ENCODE results near the gene PDCL2.
A peak's percentile ranks its signal among the peaks of the same experiment; 100 is the strongest.
"Not testable (repeated sequence)": the region's sequence is repeated elsewhere in the genome, so short reads cannot be mapped to it uniquely, and the experiment has no call there.

PDCL2 gene, protein sequence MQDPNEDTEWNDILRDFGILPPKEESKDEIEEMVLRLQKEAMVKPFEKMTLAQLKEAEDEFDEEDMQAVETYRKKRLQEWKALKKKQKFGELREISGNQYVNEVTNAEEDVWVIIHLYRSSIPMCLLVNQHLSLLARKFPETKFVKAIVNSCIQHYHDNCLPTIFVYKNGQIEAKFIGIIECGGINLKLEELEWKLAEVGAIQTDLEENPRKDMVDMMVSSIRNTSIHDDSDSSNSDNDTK

DNA sequence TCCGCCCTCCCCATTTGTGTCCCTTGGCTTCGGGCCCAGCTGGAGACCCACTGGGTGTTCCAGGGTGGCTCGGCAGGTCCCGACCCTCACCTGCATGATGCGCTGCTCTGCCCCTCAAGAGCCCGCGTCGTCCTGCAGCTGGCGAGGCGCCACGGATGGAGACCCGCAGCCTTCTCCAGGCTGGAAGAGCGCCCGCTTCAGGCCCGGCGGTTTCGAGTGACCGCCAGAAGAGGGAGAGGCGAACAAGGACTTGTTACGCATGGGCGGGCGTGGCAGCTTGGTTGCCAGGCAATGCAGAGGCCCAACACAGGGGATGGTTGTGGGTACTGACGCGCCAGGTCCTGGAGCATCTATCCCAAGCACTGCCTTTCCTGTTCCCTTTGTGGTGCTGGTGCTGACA is at the start of gene PDCL2:
Gene PDCL2 (minus strand): TSS at position 232 of the 400 bp plus-strand sequence. CDS start 136 bp downstream, at position 96.
- DNase-seq = no peak

DNA sequence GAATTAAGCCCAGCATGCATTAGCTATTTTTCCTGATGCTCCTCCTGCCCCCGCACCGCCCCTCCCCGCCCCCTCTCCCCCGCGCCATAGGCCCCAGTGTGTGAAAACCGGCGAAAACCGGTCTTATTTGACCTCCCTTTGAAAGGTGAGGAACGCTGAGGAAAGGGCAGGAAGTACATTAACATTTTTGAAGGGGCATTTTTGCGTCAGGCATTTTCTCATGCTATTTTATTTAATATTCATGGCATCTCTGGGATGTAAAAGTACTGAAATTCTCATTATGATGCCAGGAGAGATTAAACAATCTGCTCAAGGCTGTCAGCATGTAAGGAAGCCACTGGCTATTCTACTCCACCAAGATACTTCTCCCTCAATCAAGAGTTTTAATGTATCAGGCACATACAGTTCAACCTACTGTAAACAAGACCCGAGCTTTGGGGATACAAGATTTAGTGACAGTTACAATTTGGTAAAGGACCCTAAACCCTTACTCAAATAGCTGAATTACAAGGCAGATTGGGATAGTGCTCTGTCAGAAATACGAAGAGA is 45.3 kb upstream of the PDCL2 start:
- DNase-seq = no peak

DNA sequence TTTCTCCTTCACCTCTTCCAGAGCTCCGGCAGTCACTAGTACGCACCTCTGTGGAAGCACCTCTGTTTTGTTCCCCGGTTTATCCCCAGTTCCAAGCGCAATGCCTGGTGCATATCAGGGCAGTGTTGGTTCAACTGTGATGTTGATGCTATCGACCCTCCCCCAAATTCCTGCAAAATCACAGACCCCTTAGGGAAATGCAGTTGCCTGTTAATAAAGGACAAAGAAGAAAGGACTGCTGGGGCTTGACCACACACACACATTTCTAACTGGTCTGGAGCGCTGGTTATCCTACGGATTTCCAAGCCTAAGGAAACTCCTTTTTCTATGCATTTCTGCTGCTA is 44.6 kb upstream of the PDCL2 start:
- no peak for DNase-seq

DNA sequence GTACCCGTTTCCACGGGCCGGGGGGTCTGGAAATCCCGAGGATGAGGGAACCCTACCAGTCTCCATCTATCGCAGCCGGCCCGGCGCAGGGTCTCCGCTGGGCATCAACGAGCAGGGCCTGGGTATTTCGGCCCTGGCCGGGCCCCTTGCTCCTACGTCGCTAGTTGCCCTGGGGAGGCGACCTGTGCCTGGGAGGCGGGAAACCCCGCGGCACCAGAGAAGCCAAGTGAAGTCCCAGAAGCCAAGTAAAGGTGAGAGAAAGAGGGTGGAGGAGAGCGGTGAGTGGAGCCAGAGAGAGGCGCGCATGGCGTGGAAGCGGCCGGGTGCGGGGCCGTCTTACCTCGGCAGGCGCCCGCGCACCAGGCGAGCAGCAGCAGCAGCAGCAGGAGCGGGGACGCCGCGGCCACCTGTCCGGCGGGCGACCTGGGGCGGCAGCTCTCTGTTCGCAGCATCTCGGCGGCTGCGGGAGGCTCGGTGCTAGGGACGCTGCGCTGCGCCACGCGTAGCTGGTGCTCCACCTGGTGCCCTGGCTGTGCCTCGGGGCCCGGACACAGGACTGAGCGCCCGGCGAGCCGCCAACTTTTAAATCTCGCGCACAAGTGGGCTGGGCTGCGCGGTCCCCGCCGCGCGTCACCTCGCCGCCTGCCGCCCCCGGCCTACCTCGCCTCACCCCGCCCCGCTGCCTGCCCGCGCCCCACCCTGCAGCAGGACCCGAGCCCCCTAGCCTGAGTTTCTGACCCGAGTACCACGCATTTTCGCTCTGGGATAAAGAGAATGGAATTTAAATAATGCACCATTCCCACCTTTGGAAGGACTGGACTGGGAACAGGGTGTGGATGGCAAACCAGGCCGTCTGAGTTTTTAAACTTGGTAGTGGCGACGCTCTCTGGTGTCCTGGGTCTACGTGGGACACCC is 44.0 kb upstream of the PDCL2 start, which contains the start of gene NMU:
Gene NMU (minus strand): TSS at position 558 of the 915 bp plus-strand sequence. CDS start 106 bp downstream, at position 452.
- peak; percentile 18 for DNase-seq

DNA sequence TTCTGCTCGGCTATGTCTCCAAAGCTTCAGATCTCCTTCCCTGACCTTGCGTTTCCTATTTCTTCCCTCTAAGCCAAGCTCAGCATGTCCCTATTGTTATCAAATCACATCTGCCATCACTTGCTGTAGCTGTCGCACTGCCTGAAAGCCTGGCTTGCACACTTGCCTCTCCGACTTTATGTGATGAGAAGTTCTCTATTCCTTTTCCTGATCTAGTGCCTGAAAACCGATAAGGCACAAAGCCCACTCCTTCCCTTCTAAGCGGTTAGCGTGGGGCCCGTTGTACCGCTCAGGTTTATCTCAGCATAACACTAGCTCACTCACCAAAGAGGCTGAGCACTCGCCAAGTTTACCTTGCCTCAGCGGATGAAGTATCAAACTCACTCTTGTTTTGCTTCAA is 43.2 kb upstream of the PDCL2 start:
- DNase-seq = no peak

DNA sequence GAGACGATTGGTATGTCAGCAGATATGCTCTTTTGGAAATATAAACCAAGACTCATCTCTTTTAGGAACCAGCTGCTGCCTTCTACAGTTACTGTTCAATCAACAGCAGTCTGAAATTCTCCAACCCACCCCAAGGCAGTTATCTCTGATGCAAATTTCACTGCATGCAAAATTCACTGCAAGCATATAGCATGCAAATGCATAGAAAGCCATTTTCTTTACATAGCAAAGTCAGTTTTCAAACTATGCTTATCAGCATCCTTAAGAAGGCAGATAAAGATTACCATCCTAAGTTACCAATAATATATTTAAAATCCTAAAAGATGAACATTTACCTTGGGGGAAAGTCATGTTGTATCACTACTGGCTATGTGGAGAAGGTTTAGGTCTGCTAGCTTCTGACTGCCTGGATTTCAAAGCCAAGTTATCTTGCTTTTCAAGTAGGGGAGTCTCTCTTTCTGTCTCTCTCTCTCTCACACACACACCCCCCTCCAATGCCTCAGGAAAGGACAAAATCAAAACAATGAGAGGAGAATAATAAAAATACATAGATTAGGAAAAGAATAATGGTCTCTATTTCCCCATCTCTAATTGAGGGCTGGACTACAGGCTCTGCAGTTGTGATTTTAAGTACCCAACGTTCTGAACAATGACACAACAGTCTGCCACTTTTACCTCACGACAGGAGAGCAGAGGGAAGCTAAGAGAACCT is 42.5 kb upstream of the PDCL2 start:
- no peak for DNase-seq

DNA sequence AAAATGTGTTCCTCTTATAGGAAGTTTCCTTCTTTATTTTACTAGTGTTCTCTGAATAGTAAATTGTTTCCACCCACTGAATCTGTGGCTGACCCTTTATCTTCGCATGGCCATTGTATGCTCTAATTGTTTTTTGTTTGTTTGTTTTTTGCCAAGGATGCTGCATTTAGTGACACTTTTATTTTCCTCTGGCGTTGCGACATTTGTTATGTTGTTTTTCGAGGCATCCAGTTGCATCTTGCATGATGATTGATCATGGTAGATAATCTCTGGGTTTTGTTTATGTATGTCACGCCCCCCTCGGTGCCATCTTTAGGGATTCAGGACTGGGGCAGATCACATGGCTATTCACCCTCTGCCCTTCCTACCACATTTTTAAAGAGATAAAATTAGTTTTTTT is 41.9 kb upstream of the PDCL2 start:
- DNase-seq = no peak

DNA sequence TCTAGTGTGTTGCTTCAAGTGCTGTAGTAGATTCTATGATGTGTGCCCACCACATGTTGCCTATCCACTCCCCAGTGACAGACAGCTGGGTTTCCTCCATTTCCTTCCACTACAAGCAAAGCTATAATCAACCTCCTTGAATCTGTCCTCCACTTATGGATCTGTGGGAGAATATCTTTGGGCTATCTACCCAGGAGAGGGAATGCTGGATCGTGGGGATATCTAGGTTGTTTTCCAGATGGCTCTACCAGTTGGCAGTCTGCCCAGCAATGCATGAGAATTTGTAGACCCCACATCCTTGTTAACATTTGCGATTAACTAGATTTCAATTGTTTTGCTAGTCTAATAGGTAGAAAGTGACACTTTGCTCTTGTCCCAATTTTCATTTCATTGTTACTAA is 33.8 kb upstream of the PDCL2 start:
- no peak for DNase-seq

DNA sequence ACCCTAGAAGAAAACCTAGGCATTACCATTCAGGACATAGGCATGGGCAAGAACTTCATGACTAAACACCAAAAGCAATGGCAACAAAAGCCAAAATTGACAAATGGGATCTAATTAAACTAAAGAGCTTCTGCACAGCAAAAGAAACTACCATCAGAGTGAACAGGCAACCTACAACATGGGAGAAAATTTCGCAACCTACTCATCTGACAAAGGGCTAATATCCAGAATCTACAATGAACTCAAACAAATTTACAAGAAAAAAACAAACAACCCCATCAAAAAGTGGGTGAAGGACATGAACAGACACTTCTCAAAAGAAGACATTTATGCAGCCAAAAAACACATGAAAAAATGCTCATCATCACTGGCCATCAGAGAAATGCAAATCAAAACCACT is 32.0 kb upstream of the PDCL2 start:
- not testable (repeated sequence) for DNase-seq

DNA sequence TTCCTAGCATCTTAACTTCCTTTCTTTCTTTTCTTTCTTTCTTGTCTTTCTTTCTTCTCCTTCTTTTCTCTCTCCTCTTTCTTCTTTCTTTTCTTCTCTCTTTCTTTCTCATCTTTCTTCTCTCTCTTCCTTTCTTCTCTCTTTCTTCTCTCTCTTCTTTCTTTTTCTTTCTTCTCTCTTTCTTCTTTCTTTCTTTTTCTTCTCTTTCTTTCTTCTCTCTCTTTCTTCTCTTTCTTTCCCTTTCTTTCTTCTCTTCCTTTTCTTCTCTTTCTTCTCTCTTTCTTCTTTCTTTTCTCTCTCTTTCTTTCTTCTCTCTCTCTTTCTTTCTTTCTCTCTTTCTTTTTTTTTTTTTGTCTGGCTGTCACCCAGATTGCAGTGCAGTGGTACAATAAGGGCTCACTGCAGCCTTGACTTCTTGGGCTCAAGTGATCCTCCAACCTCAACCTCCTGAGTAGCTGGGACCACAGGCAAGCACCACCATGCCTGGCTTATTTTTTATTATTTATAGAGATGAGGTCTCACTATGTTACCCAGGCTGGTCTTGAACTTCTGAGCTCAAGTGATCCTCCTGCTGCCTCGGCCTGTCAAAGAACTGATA is 26.6 kb upstream of the PDCL2 start:
- no peak for DNase-seq

DNA sequence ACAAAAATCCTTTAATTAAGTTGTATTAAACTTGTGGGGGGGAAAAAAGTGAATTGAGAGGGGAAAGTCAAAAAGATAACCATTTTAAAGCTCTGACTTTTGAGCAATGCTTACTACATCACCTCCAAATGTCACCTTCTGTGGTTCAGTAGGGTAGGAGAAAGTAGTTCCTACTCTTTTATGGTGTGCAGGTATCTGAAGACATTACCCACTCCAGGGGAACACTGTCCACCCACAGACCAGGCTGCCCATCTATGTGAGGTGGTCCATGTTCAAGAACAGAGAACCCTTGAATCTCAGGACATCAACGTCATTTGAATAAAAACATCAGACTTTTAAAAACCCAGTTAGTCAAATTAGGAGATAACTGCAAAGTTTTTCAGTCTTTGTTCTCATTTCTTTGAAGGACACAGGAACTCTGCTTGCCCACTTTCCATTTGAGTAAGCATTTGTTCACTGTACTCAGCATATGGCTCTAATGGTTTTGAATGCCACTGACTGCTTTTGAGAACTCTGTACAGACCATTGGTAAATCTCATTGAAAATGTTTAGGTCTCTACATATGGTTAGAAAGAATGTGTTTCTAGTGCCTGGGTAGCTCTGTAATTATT is 25.6 kb upstream of the PDCL2 start:
- no peak for DNase-seq

DNA sequence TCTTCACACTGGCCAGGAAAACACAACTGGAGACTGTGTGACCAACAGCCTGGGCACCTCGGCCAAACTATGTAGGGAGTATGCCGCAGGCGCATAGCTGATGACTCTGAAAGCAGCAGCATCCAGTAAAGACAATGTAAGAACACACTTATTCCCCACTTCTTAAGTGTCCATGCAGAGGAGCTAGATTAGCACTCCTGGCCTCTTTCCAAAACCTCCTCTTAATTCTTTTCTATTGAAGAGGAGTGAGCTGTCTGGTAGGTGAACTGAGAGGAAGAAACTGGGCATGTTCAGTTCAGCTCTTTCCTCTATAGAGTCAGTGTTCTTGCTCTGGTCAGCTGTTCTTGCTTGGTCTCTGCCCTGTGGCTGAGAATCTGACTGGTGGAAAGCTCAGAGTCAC is 23.0 kb upstream of the PDCL2 start:
- DNase-seq = no peak

DNA sequence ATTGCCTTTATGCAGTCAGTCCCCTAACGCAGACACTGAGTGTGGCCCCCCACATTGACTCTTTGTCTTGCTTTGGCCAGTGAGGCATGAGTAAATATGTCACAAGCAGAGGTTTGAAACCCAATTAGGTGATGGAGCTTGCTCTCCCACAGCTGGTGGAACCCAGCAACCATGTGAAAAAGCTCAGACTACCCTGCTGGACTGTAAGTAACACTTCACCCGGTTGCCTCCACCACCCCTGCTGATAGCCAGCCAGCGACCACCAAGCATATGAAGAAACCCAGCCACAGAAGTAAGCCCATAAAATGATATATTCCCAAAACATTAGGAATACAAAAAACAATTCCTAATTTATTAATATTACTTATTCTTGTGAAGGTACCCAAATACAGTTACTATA is 21.6 kb upstream of the PDCL2 start:
- DNase-seq = no peak

DNA sequence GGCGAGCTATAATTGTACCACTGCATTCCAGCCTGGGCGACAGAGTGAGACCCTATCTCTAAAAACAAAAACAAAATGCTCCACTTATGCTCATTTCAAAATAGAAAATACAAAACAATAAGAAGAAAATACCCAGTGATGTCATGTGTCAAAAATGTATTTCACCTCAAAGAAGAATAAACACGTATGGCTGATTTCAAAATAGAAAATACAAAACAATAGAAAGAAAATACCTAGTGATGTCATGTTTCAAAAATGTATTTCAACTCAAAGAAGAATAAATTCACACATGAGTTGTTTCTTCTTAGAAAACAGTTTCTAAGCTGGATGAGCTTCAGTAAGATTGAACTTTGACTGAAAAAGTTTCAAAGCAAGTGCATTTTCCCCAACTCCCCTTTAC is 20.3 kb upstream of the PDCL2 start:
- no peak for DNase-seq

DNA sequence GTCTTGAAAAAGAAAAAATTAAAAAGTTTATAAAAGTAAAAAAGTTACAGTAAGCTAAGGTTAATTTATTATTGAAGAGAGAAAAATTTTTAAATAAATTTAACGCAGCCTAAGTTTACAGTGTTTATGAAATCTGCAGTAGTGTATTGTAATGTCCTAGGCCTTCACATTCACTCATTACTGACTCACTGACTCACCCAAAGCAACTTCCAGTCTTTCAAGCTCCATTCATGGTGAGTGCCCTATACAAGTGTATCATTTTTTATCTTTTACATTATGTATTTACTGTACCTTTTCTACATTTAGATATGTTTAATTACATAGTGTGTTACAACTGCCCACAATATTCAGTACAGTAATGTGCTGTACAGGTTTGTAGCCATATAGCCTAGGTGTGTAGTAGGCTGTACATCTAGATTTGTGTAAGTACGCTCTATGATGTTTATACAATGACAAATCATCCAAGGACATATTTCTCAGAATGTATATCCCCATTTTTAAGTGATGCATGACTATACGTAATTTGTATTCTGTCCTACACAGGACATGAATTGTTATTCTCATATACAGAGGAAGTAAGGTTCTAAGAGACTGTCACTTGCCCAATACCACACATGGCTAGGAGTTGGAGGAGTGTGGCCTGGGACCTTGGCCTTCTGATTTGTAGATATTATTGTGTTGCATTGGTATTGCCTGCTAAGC is 19.5 kb upstream of the PDCL2 start:
- DNase-seq = no peak

DNA sequence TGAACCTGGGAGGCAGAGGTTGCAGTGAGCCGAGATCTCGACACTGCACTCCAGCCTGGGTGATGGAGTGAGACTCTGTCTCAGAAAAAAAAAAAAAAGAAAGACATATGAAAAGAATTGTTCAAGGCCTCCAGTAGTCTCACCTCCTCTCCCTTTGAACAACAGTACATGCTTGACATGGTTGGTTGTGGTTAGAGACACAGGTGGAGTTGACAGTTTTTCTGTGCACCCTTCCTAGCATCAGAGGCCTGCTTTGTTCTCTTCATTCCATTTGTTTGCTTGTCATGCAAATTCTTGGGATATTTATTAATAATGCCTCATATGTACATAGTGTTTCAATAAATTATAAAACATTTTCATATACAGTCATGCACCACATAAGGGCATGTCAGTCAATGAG is 18.3 kb upstream of the PDCL2 start:
- no peak for DNase-seq

DNA sequence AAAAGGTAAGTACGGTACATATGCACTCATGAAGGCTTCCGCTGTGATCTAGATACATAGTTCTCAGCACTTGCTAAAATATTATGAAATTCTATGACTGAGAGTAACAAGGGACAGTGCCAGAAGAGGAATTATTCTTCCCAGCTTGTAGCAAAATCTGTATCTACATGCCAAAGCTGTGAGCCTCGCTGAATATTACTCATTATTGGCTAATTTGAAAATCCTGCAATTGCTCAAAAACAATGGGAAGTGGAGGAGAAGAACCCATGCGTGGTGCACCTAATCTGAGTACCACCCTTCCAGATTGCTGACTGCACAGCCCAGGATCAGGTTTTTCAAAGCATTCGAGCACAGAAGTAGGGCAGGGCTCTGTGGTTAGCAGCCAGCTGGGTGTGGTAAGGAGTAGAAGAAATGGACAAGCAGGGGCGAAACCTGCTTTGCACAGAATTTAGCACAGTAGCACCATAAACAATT is 17.4 kb upstream of the PDCL2 start:
- no peak for DNase-seq

DNA sequence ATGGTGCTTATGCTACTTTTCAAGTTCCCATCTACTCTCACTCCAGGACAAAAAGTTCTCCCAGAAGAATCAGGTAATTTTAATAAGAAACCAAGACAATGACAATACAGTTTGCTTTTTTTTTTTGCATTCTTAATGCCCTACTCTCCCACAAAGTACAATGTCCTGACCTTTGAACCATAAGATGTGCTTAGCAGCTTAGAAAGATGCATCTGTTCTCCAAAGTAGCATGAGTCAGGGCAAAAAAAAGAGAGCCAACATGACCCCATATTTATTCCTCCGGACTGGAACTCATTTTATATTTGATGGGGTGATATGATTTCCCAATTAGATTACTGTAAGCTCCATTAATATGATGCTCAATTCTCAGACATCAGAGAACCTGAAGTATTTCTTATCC is 16.5 kb upstream of the PDCL2 start:
- DNase-seq = no peak

DNA sequence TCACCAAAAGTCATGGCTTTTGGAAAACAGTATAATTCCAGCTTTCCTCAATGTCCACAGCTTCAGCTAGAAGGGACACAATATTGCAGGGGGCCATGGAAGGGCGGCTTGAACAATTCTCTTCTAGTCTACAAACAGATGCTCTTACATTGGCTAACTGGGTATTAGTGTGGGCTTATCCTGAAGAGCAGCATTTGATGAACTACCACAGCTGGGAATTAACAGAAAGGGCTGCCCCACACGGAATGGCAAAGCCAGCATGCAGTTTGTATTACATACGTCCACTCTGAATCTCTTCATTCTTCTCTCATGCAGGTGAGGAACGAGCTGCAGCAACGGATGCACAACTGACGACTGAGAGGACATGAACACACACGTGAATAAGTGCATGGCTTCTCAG is 13.0 kb upstream of the PDCL2 start:
- DNase-seq = no peak

DNA sequence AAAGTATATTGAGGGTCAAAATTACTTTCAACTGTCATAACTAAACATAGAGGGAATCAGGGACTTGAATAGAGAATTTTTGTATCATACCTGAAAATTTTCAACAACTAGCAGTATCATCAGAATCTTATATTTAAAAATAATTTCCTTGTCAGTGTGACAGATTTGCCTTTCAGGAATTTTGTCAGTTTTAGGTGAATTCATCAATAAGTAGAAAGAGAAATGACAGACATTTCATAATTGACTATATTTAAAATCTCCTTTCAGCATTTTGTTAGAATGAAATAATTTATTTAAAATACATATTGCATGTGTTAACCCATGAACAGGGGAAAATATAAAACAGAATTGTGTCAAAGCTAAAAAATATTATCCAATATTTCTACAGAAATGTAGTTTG is 8.6 kb upstream of the PDCL2 start:
- no peak for DNase-seq

DNA sequence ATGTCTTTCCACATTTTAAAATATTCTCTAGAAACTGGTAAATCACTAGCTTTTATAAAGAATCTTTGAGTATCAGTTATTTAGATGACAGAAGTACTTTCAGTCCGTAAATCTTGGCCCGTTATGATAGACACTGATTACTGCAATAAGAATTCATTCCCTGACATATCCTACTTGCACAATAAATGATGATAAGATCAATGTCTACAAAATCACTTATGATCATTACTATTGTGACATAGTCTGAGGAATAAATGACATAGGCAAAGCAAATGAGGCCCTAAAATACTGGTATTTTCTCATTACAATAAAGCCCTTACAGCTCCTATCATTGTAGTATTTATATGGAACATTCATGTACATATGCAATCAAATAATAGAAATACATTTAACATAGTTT is 6.6 kb upstream of the PDCL2 start:
- no peak for DNase-seq

DNA sequence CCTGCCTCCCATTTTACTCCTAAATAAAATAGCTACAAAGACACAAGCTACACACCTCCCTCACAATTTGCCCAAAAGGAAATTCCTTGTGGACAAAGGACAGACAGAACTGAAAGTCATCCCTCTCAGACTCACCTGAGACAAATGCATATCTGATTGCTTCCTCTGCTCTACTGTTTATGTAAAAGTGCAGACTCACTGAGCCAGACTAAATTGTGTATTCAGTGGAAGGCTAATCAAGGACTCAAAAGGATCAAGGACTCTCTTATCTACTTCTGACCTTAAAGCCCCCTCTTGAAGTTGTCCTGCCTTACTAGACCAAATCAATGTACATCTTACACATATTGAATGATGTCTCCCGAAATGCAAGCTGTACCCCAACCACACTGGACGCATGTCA is 3.9 kb downstream of the PDCL2 start:
- no peak for DNase-seq

Measured in suppressor macrophage treated with lipopolysaccharide for 4 hours (primary cell).